ENCODE measurements around the gene BTN1A1. TPM values are rescaled to one million over a fixed set of nuclear protein-coding genes. Genes with fewer than 3 reads are reported as not detected.
A peak's percentile ranks its signal among the peaks of the same experiment; 100 is the strongest.

The BTN1A1 gene
- polyA plus RNA-seq, 2 of the 4 experiments (the other 2 are of a cell fraction): not detected

- no peaks in the 10 kb centered on the region for H3K9me3 ChIP-seq
- H3K27ac ChIP-seq: 0 out of 6 replicates have a peak overlapping the region, but pooled peaks of 1 of the 2 experiments have one; percentile 24
- DNase-seq (ENCODE audit: low read depth in 1 of 2, low spot score in 1 of 2) (no peak), ATAC-seq (peak in 1 of 2 experiments; percentile 56; a peak in 4 of 6 replicates), FAIRE-seq (no peak)
- TF ChIP-seq KDM5A (IDR thresholded peaks at IDR 0.05) (no peak), E2F6 (IDR thresholded peaks at IDR 0.05; ENCODE audit: borderline replicate concordance, low read depth) (peak; percentile 62; the same call in 1 of the 2 replicates)
- 79% methylated on average over 37 of the region's 49 CpGs for WGBS (ENCODE audit: missing lambda C conversion rate)
- peak overlapping the region; percentile 64 for H3K4me2 ChIP-seq
- POLR2A ChIA-PET: interaction anchor here (1.0 kb wide), 1 partner anchor 344 kb away, joined by 5 read pairs; a partner anchor contains a TSS
- no peaks in the 10 kb centered on the region for H3K4me1 ChIP-seq
- CTCF ChIA-PET: interaction anchor here (1.2 kb wide), 1 partner anchor 160 kb away, joined by 4 read pairs; no protein-coding TSS in a partner anchor
- peak overlapping the region; percentile 21; the same call in 2 of the 3 replicates for H3K4me3 ChIP-seq
These were observed 1.4 kb downstream of the BTN1A1 start for GRCh38 chr6:26501482-26501986.

- Histone ChIP-seq H3K9me3 (no peaks in the 10 kb centered on the region), H3K4me1 (no peaks in the 10 kb centered on the region), H3K4me2 (peak overlapping the region; percentile 64), H3K4me3 (no peak overlapping the region), H3K27ac (no peak overlapping the region)
- no peak for DNase-seq (ENCODE audit: low read depth in 1 of 2, low spot score in 1 of 2)
- FAIRE-seq: no peak
- POLR2A ChIA-PET: no interaction called here
- ATAC-seq: no peak
- CTCF ChIA-PET: interaction anchor here (1.2 kb wide), 1 partner anchor 161 kb away, joined by 4 read pairs; no protein-coding TSS in a partner anchor
- TF ChIP-seq POLR2A (IDR thresholded peaks at IDR 0.05; ENCODE audit: low read length) (no peak), JUN (IDR thresholded peaks at IDR 0.05) (no peak), HEYL (CRISPR knock-in tag; IDR thresholded peaks at IDR 0.05) (no peak), FOXS1 (CRISPR knock-in tag; IDR thresholded peaks at IDR 0.05) (no peak), ESRRA (IDR thresholded peaks at IDR 0.05; ENCODE audit: borderline replicate concordance, low read length) (no peak), CHD2 (IDR thresholded peaks at IDR 0.05; ENCODE audit: low read length, partially characterized antibody) (no peak), USF2 (IDR thresholded peaks at IDR 0.05) (no peak), CBX8 (IDR thresholded peaks at IDR 0.05) (no peak), HMGXB4 (CRISPR knock-in tag; IDR thresholded peaks at IDR 0.05; ENCODE audit: borderline replicate concordance) (no peak), MAFK (IDR thresholded peaks at IDR 0.05; ENCODE audit: partially characterized antibody) (no peak), FOSB (CRISPR knock-in tag; IDR thresholded peaks at IDR 0.05) (no peak), REST (IDR thresholded peaks at IDR 0.05) (no peak)
These were observed 2.1 kb downstream of the BTN1A1 start for GRCh38 chr6:26502165-26502564.

- H3K4me2 ChIP-seq: no peak overlapping the region
- ATAC-seq (no peak), DNase-seq (ENCODE audit: low read depth in 1 of 2, low spot score in 1 of 2) (no peak), FAIRE-seq (no peak)
- 63% methylated on average over 3 of the region's 3 CpGs for WGBS (ENCODE audit: missing lambda C conversion rate)
- no peaks in the 10 kb centered on the region for H3K9me3 ChIP-seq
- no peak overlapping the region for H3K27ac ChIP-seq
- CTCF ChIA-PET: interaction anchor here (0.9 kb wide), 1 partner anchor 161 kb away, joined by 3 read pairs; no protein-coding TSS in a partner anchor
- no peak overlapping the region for H3K4me3 ChIP-seq
- H3K4me1 ChIP-seq: no peaks in the 10 kb centered on the region
- POLR2A ChIA-PET: no interaction called here
- TF ChIP-seq NPAS2 (CRISPR knock-in tag; IDR thresholded peaks at IDR 0.05; ENCODE audit: borderline replicate concordance): no peak
- TF ChIP-seq SREBF2 (IDR thresholded peaks at IDR 0.05): no peak
- no peak for TF ChIP-seq HOXB5 (CRISPR knock-in tag; IDR thresholded peaks at IDR 0.05)
- TF ChIP-seq ZC3H11A (IDR thresholded peaks at IDR 0.05): no peak
- TF ChIP-seq RCOR1 (IDR thresholded peaks at IDR 0.05; ENCODE audit: low read depth, low read length): no peak
- TF ChIP-seq PHF8 (IDR thresholded peaks at IDR 0.05; ENCODE audit: borderline replicate concordance, low read depth): no peak
- TF ChIP-seq FOXS1 (CRISPR knock-in tag; IDR thresholded peaks at IDR 0.05): no peak
- no peak for TF ChIP-seq KDM1A (IDR thresholded peaks at IDR 0.05; ENCODE audit: low read depth)
- no peak for TF ChIP-seq JUNB (IDR thresholded peaks at IDR 0.05)
- TF ChIP-seq RFX5 (IDR thresholded peaks at IDR 0.05): no peak
- TF ChIP-seq CHD2 (IDR thresholded peaks at IDR 0.05; ENCODE audit: low read length, partially characterized antibody): no peak
- TF ChIP-seq RNF2 (IDR thresholded peaks at IDR 0.05; ENCODE audit: borderline replicate concordance, low read depth): no peak
- TF ChIP-seq TP53 (CRISPR knock-in tag; IDR thresholded peaks at IDR 0.05): no peak
- no peak for TF ChIP-seq RARB (CRISPR knock-in tag; IDR thresholded peaks at IDR 0.05)
These were observed 2.5 kb downstream of the BTN1A1 start for GRCh38 chr6:26502626-26503025.
